ELR (cell line): ENCODE measurements around the gene TROAP.
"Not testable (repeated sequence)": the region's sequence is repeated elsewhere in the genome, so short reads cannot be mapped to it uniquely, and the experiment has no call there.

Experiments
- DNase-seq: peaks from one replicate; pipeline ENCODE4 v3.0.0-alpha.2; 2015; ENCODE audit warnings: low read depth

The TROAP gene

DNA sequence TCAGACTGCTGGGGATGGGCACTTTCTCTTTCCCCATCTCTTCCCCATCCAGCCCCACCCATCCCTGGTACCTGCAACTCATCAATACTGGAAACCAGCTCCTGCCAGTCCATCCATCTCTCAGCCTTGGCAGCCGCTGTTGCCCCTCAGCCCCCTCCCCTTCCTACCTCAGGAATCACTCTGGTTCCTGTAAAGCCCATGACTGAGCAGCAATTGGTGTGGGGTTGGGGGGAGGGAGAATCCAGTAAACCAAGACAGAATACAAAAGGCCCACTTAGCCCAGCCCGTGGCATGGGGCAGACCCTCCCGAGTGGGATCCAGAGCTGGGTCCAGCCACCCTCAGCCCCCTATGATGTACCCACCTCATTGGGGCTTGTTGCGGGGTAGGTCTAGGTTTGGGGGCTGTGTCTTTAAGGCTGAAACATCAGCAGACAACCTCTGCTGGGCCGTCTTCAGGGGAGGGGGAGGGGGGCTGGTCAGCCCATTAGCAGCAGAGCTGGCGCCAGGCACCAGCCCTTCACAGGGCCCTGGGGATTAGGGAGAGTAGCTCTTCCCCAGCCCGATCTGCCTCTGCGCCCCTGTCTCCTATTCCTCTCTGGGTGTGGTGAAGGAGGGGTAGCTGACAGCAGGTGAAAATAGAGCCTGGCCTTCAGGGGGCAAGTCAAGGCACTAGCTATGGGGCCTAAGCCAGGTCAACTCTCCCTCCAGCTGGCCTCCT lies 28.8 kb upstream of the TROAP start:
- DNase-seq = no peak

DNA sequence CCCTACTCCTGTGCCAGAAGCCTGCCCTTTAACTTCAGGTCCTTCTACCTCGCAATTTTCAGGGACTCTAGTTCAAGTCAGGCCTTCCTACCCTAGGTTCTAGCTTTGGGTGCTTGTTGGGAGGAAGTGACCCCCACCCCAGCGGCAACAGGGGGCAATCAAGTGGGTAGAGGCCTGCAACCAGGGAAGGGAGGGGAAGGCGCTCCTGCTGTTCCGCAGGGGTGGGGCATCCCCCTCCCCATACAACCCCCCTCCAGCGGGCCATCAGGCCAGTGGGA lies 28.3 kb upstream of the TROAP start:
- DNase-seq = no peak

DNA sequence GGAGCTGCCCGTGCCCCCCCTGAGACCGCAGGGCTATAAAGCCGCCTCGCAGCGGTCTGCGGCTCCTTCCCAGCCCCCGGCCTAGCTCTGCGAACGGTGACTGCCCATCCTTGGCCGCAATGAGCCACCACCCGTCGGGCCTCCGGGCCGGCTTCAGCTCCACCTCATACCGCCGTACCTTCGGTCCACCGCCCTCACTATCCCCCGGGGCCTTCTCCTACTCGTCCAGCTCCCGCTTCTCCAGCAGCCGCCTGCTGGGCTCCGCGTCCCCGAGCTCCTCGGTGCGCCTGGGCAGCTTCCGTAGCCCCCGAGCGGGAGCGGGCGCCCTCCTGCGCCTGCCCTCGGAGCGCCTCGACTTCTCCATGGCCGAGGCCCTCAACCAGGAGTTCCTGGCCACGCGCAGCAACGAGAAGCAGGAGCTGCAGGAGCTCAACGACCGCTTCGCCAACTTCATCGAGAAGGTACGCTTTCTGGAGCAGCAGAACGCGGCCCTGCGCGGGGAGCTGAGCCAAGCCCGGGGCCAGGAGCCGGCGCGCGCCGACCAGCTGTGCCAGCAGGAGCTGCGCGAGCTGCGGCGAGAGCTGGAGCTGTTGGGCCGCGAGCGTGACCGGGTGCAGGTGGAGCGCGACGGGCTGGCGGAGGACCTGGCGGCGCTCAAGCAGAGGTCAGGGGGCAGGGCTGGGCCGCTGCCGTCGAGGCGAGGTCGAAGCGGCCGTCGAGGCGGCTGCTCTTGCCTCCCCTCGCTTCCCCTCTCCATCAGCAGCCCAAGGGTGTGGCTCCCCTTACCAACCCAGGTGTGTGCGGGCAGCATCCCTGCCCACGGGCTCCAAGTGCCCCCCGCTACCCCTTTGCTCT lies 27.7 kb upstream of the TROAP start, which contains the start of gene PRPH:
TSS of gene PRPH (plus strand) at position 66 of the 855 bp plus-strand sequence. CDS start at position 120, 54 bp downstream.
- DNase-seq = no peak

DNA sequence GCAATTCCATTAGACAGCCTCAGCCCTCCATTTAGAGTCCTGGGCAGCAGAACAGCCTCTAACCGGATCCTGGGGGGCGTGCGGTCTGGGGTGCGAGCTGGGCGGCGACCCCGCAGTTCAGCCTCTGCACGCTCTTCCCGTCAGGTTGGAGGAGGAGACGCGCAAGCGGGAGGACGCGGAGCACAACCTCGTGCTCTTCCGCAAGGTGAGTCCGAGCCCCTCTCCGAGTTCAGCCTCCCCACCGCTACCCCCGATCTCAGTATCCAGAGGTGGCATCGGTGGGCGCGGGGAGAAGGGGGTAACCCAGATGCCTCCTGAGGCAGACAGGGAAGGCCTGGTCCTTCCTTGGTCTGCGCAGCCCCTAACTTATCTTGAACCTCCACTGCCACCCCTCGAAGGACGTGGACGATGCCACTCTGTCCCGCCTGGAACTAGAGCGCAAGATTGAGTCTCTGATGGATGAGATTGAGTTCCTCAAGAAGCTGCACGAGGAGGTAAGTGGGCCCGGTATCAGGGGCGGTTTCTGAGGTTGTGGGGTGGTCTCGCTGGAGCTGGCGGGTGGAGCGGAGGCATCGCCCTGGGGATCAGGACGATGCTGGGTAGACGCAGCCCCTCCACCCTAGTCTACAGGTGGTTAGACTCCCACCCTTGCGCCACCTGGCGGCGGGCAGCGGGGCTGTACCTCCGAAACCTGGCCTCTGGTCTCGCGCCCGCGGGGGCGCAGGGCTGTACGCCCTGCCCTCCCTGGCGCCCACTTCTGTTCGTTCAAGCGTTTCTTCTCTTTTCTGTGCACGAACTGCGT lies 26.8 kb upstream of the TROAP start:
- peak; percentile 51 for DNase-seq

DNA sequence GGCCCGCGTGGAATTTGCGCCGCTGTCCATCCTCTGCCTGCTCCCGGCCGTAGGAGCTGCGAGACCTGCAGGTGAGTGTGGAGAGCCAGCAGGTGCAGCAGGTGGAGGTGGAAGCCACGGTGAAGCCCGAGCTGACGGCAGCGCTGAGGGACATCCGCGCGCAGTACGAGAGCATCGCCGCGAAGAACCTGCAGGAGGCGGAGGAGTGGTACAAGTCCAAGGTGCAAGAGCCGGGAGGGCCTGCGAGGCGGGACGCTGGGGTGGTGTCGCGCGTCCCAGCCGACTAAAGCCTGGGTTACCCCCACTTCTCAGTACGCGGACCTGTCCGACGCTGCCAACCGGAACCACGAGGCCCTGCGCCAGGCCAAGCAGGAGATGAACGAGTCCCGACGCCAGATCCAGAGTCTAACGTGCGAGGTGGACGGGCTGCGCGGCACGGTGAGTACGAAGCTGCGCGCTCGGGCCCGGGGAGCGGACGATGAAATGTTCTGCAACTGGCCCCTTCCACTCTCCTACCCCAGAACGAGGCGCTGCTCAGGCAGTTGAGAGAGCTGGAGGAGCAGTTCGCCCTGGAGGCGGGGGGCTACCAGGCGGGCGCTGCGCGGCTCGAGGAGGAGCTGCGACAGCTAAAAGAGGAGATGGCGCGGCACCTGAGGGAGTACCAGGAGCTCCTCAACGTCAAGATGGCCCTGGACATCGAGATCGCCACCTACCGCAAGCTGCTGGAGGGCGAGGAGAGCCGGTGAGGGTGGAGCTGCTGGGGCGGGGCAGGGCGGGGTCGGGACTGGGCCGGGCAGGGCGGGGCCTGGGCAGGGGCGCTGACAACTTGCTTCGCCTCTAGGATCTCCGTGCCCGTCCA lies 26.0 kb upstream of the TROAP start:
- DNase-seq = peak; percentile 72

DNA sequence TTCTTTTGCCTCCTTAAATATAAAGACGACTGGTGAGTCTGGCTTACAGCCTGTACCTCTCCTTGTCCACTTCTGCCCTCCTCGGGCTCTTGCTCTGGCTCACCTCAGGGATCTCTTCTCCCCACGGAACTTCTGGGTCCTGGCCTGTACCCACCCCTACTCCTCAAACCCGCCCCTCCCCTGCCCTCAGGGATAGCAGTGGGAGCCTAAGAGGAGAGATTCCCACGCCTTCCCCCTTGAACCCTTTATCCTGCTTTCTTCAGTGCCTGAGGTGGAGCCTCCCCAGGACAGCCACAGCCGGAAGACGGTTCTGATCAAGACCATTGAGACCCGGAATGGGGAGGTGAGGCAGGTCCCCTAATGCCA lies 25.4 kb upstream of the TROAP start:
- no peak for DNase-seq

DNA sequence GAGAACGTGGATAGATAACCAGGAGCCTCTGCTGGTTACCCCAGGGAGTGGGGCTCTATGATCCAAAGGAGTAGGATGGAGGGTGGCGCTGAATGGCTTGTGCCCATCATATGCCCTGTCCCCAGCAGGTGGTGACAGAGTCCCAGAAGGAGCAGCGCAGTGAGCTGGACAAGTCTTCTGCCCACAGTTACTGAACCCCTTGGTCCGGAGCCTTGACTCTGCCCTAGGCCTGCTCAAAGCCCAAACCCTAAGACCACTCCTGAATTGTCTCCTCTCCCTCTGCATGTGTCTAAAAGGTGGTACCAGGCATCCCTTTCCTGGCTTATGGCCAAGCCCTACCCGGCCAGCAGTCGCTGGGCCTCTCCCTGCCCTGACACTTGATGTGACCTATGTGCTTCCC lies 24.9 kb upstream of the TROAP start:
- peak; percentile 28 for DNase-seq

DNA sequence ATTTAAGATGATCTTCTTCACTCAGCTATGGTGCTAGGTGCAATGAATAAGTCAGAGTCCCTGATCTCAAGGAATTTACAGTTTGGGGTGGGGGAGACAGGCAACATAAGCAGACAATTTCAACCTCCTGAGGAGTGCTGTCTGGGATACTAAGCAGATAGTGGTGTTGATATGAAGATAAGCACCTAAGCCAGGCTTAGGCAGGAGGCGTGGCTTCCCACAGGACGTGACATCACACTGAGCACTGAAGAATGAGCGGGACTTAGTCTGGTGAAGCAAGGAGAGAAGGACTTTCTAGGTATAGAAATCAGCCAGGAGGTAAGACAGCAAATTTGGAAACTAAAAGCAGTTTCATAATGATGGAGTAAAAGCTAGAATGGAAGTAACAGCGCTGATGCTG lies 21.3 kb upstream of the TROAP start:
- DNase-seq = no peak

DNA sequence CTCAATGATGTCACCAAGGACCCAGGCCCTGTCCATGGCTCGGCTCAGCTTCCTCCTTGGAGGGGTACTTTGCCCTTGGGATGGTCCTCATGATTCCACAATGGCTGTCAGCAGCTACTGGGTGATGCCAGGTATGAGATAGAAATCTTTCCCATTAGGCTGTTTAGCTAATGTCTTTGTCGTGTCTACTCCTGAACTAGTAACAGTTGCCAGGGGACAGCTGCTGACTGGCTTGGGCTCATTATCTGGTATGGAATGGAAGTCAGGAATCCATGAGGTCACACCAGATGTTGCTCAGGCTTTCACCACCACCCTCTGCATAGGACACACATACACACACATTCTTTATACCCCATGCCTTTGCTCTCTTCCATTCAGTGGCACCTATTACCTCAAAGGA lies 18.9 kb upstream of the TROAP start:
- DNase-seq = no peak

DNA sequence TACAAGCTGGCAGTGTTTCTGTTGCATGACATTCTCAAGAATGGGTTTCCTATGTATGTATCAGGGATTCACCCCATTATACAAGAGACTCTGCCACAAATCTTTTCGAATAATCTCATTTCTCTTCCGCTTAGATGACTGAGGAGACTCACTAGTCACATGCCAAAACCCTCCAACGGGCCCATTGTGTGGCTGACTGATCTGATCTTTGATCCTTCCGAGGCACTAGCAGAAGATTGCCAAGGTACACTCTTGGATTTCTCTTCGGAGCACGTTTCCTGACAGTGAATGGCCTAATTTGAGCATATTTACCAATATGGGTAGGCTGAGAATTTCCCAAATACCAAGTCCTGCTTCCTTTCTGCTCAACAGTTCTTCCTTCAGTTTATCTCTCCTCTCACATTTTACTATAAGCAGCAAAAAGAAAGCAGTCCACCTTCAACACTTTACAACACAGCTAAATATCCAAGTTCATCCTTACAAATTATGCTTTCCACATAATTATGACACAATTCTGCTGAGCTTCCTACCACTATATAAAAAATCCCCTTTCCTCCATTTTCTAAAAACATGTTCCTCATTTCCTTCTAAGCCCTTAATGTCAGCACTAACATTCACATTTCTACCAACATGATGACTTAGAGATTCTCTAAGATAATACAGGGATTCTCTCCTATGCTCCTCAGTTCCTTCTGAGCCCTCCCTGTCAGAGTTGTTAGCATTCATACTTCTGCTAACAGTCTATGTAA lies 17.1 kb upstream of the TROAP start:
- DNase-seq = no peak

DNA sequence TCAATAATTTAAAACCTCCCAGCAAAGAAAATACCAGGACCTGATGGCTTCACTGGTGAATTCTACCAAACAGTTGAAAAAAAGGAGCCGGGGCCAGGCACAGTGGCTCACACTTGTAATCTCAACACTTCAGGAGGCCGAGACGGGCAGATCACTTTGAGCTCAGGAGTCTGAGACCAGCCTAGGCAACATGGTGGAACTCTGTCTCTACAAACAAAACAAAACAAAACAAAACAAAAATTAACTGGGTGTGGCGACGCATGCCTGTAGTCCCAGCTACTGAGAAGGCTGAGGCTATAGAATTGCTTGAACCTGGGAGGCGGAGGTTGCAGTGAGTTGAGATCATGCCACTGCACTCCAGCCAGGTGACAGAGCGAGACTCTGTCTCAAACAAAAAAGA lies 13.7 kb upstream of the TROAP start:
- no peak for DNase-seq

DNA sequence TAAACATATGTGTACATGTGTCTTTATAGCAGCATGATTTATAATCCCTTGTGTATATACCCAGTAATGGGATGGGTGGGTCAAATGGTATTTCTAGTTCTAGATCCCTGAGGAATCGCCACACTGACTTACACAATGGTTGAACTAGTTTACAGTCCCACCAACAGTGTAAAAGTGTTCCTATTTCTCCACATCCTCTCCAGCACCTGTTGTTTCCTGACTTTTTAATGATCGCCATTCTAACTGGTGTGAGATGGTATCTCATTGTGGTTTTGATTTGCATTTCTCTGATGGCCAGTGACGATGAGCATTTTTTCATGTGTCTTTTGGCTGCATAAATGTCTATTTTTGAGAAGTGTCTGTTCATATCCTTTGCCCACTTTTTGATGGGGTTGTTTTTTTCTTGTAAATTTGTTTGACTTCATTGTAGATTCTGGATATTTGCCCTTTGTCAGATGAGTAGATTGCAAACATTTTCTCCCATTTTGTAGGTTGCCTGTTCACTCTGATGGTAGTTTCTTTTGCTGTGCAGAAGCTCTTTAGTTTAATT lies 12.5 kb upstream of the TROAP start:
- not testable (repeated sequence) for DNase-seq

DNA sequence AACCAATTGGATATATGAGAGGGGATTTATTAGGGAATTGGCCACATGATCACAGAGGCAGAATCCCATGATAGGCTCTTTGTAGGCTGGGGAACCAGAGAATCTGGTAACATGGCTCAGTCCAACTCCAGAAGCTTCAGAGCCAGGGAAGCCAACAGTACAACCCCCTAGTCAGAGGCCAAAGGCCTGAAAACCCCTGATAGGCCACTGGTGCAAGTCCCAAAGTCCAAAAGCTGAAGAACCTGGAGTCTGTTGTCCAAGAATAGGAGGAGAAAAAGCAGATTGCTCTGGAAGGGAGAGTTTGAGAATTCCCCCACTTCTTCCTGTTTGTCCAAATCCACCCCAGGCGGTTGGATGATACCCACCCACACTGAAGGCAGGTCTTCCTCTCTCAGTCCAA lies 8.2 kb upstream of the TROAP start:
- DNase-seq = no peak

DNA sequence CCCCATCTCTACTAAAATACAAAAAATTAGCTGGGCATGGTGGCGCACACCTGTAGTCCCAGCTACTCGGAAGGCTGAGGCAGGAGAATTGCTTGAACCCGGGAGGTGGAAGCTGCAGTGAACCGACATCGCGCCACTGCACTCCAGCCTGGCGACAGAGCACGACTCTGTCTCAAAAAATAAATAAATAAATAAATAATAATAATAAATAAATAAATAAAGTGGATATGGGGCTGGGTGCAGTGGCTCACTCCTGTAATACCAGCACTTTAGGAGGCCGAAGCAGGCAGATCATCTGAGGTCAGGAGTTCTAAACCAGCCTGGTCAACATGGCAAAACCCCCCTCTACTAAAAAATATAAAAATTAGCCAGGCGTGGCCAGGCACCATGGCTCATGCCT lies 5.9 kb upstream of the TROAP start:
- DNase-seq = not testable (repeated sequence)

DNA sequence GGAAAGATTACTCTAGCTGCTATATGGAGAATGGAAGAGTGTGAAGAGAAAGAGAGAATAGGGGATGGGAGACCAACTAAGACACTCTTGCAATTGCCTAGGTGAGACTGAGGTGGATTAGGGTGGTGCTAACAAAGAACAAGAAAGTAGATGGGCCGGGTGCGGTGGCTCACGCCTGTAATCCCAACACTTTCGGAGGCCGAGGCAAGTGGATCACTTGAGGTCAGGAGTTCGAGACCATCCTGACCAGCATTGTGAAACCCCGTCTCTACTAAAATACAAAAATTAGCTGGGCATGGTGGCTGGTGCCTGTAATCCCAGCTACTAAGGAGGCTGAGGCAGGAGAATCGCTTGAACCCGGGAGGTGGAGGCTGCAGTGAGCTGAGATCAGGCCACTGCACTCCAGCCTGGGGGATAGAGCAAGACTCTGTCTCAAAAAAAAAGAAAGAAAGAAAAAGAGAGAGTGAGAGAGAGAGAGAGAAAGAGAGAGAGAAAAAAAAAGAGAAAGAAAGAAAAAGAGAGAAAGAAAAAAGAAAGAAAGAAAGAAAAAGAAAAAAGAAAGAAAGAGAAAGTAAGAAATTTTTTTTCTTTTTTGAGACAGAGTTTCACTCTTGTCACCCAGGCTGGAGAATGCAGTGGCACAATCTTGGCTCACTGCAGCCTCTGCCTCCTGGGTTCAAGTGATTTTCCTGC lies 2.5 kb upstream of the TROAP start:
- DNase-seq = not testable (repeated sequence)

DNA sequence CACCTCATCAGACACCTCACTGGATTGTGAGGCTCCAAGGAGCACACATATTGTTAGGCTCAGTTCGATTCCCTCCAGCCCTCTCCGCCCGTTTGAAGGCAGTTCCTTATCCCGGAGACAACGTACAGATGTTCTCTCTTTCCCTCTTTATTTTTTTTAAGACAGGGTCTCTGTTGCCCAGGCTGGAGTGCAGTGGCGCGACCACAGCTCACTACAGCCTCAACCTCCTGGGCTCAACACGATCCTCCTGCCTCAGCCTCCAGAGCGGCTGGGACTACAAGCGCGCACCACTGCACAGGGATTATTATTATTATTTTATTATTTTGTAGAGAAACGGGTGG lies 718 bp upstream of the TROAP start:
- no peak for DNase-seq

DNA sequence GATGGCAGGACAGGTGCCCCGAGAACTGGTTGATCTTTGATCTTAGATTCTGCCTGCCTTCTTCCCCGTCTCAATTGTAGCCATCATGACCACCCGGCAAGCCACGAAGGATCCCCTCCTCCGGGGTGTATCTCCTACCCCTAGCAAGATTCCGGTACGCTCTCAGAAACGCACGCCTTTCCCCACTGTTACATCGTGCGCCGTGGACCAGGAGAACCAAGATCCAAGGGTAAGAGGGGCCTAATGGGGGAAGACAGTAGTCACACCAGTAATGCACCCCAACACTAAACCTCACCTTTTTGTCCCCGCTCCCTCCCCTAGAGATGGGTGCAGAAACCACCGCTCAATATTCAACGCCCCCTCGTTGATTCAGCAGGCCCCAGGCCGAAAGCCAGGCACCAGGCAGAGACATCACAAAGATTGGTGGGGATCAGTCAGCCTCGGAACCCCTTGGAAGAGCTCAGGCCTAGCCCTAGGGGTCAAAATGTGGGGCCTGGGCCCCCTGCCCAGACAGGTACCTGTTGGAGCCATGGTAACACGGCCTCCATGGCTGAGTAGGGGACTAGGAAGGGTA lies 556 bp downstream of the TROAP start:
- no peak for DNase-seq

DNA sequence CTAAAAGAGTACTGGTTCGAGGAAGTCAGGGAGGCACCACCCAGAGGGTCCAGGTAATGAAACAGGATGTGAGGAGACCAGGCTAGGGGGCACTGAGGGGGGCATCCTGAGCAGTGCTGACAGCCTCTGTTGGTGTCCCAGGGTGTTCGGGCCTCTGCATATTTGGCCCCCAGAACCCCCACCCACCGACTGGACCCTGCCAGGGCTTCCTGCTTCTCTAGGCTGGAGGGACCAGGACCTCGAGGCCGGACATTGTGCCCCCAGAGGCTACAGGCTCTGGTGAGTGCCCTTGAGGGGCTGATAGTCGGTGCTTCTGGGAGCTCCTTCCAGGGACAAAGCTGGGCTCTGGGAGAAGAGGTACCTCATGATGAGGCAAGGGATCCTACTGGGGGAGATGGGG lies 2.6 kb downstream of the TROAP start:
- DNase-seq = no peak

DNA sequence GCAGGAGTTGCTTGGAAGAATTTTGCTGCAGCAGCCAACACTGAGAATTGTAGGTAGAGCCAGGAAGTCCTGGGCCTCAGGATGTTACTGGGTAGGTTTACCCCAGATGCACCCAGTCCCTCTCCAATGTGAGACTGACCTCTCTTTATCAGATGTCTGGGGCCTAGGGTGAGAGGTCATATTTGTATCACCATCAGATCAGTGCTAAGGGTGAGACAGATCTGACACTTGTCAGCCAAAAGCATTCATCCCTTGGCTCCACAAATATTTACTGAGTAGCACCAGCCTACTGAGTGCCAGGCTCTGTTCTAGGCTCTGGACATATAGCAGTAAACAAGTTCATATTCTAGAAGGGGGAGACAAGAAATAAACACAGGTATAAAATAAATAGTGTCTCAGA lies 4.3 kb downstream of the TROAP start:
- DNase-seq = no peak

DNA sequence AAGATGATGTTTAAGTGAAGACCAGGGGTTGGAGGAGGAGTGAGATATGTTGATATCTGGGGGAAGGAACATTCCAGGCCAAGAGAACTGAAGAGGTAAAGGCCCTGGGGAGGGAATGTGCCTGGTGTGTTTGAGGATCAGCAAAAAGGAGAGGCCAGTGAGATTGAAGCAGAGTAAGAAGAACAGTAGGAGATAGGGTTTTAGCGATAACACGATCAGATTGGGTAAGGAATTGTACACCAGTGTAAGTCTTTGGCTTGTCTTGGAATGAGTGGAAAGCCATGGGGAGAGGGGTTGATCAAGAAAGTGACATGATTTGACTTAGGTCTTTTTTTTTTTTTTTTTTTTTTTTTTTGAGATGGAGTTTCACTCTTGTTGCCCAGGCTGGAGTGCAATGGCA lies 4.8 kb downstream of the TROAP start:
- DNase-seq = no peak
